ENCODE data around the gene MID1. TPM values are rescaled to one million over a fixed set of nuclear protein-coding genes. Genes with fewer than 3 reads are reported as not detected.

MID1 gene
- total RNA-seq, 2 donors from 2014 or later, result 14.6 to 26.1 TPM

- Histone ChIP-seq H3K4me1 (replicated peaks) (no peaks in the 10 kb centered on the region), H3K27ac (no peak overlapping the region), H3K36me3 (no peaks in the 10 kb centered on the region), H3K27me3 (replicated peaks; ENCODE audit: insufficient read depth) (no peaks in the 10 kb centered on the region), H3K9me3 (no peaks in the 10 kb centered on the region), H3K4me3 (no peak overlapping the region)
- TF ChIP-seq POLR2AphosphoS5 (IDR thresholded peaks at IDR 0.05), result no peak
- TF ChIP-seq CTCF (IDR thresholded peaks at IDR 0.05), result no peak
- 98% methylated on average over 3 of the region's 3 CpGs for whole genome bisulfite sequencing
- no peak for DNase-seq (ENCODE audit: low spot score)
- intact Hi-C loops (cut with DNase I), result no loop called here
These were observed 124.7 kb downstream of the MID1 start for GRCh38 chrX:10495677-10496076.

- Histone ChIP-seq H3K36me3 (no peaks in the 10 kb centered on the region), H3K4me3 (no peak overlapping the region), H3K27ac (no peak overlapping the region), H3K27me3 (replicated peaks; ENCODE audit: insufficient read depth) (no peaks in the 10 kb centered on the region), H3K9me3 (no peaks in the 10 kb centered on the region), H3K4me1 (replicated peaks) (no peaks in the 10 kb centered on the region)
- intact Hi-C loops (cut with DNase I), result no loop called here
- TF ChIP-seq POLR2A (IDR thresholded peaks at IDR 0.05), result no peak
- TF ChIP-seq CTCF (IDR thresholded peaks at IDR 0.05), result no peak
- TF ChIP-seq POLR2AphosphoS5 (IDR thresholded peaks at IDR 0.05), result no peak
- DNase-seq (ENCODE audit: low spot score), result no peak
These were observed 128.1 kb downstream of the MID1 start for GRCh38 chrX:10492250-10492649.

GRCh38 chrX:10486373-10486772 is 134.0 kb downstream of the MID1 start:
- TF ChIP-seq POLR2AphosphoS5 (IDR thresholded peaks at IDR 0.05), result no peak
- TF ChIP-seq POLR2A (IDR thresholded peaks at IDR 0.05), result no peak
- no peak for TF ChIP-seq CTCF (IDR thresholded peaks at IDR 0.05)
- H3K27ac ChIP-seq, result no peak overlapping the region
- intact Hi-C loops (cut with DNase I), result no loop called here
- H3K27me3 ChIP-seq (replicated peaks; ENCODE audit: insufficient read depth), result no peaks in the 10 kb centered on the region
- WGBS, result 36% methylated on average over 3 of the region's 3 CpGs
- no peak for DNase-seq (ENCODE audit: low spot score)
- no peaks in the 10 kb centered on the region for H3K36me3 ChIP-seq
- no peaks in the 10 kb centered on the region for H3K4me1 ChIP-seq (replicated peaks)
- H3K9me3 ChIP-seq, result no peaks in the 10 kb centered on the region
- H3K4me3 ChIP-seq, result no peak overlapping the region

- H3K4me1 ChIP-seq (replicated peaks), result no peaks in the 10 kb centered on the region
- WGBS, result 82% methylated on average over 3 of the region's 3 CpGs
- intact Hi-C loops (cut with DNase I), result no loop called here
These were observed 135.1 kb downstream of the MID1 start for GRCh38 chrX:10485326-10485725.

More at GRCh38 chrX:10485326-10485725, 135.1 kb downstream of the MID1 start:
- Histone ChIP-seq H3K27ac (no peak overlapping the region), H3K36me3 (no peaks in the 10 kb centered on the region), H3K4me3 (no peak overlapping the region), H3K9me3 (no peaks in the 10 kb centered on the region), H3K27me3 (replicated peaks; ENCODE audit: insufficient read depth) (no peaks in the 10 kb centered on the region)
- no peak for DNase-seq (ENCODE audit: low spot score)
- no peak for TF ChIP-seq POLR2AphosphoS5 (IDR thresholded peaks at IDR 0.05)
- no peak for TF ChIP-seq CTCF (IDR thresholded peaks at IDR 0.05)
- TF ChIP-seq POLR2A (IDR thresholded peaks at IDR 0.05), result no peak

Measured in prostate gland (tissue), 2 donors.